Measurements from ENCODE around the gene VKORC1. TPM values are rescaled to one million over a fixed set of nuclear protein-coding genes. Genes with fewer than 3 reads are reported as not detected.

Gene VKORC1
- total RNA-seq, 1 donor from 2014 or later: 123 TPM

- no peak for TF ChIP-seq POLR2AphosphoS5 (IDR thresholded peaks at IDR 0.05; ENCODE audit: insufficient read depth in 1 of 2, low read depth in 1 of 2)
- TF ChIP-seq POLR2A (IDR thresholded peaks at IDR 0.05): no peak
- TF ChIP-seq CTCF (IDR thresholded peaks at IDR 0.05): no peak
- intact Hi-C loops (cut with DNase I): loop anchor here (10.0 kb wide), 1 partner anchor 94 kb away; the partner anchor contains the start of gene HSD3B7
- H3K4me3 ChIP-seq: no peak overlapping the region
- no peak for DNase-seq (ENCODE audit: extremely low spot score in 2 of 2)
- H3K9me3 ChIP-seq: no peaks in the 10 kb centered on the region
- no peak overlapping the region for H3K27ac ChIP-seq
- peaks cover 0 to 74% of the 10 kb centered on the region in 2 donors for H3K36me3 ChIP-seq
- H3K4me1 ChIP-seq: peaks cover 31% of the 10 kb centered on the region
- no peaks in the 10 kb centered on the region for H3K27me3 ChIP-seq
Observed at GRCh38 chr16:31078597-31079341, 15.8 kb downstream of the VKORC1 start.

GRCh38 chr16:31077592-31078396, 16.8 kb downstream of the VKORC1 start:
- no peaks in the 10 kb centered on the region for H3K9me3 ChIP-seq
- intact Hi-C loops (cut with DNase I): loop anchor here (10.0 kb wide), 1 partner anchor 93 kb away; the partner anchor contains the start of gene HSD3B7
- no peak overlapping the region for H3K27ac ChIP-seq
- H3K4me1 ChIP-seq: peaks cover 31% of the 10 kb centered on the region
- H3K4me3 ChIP-seq: no peak overlapping the region
- TF ChIP-seq POLR2A (IDR thresholded peaks at IDR 0.05) (no peak), POLR2AphosphoS5 (IDR thresholded peaks at IDR 0.05; ENCODE audit: insufficient read depth in 1 of 2, low read depth in 1 of 2) (no peak), CTCF (IDR thresholded peaks at IDR 0.05) (no peak)
- DNase-seq (ENCODE audit: extremely low spot score in 2 of 2): no peak
- H3K36me3 ChIP-seq: peaks cover 0 to 64% of the 10 kb centered on the region in 2 donors
- no peaks in the 10 kb centered on the region for H3K27me3 ChIP-seq

GRCh38 chr16:31077024-31077423, 17.6 kb downstream of the VKORC1 start:
- Histone ChIP-seq H3K27me3 (no peaks in the 10 kb centered on the region), H3K4me1 (peaks cover 33% of the 10 kb centered on the region), H3K36me3 (peaks cover 0 to 56% of the 10 kb centered on the region in 2 donors), H3K27ac (no peak overlapping the region), H3K4me3 (no peak overlapping the region), H3K9me3 (no peaks in the 10 kb centered on the region)
- intact Hi-C loops (cut with DNase I): loop anchor here (10.0 kb wide), 1 partner anchor 92 kb away; the partner anchor contains the start of gene HSD3B7
- no peak for DNase-seq (ENCODE audit: extremely low spot score in 2 of 2)
- TF ChIP-seq POLR2A (IDR thresholded peaks at IDR 0.05) (no peak), POLR2AphosphoS5 (IDR thresholded peaks at IDR 0.05; ENCODE audit: insufficient read depth in 1 of 2, low read depth in 1 of 2) (no peak), CTCF (IDR thresholded peaks at IDR 0.05) (no peak)

GRCh38 chr16:31076319-31076718, 18.3 kb downstream of the VKORC1 start:
- Histone ChIP-seq H3K4me3 (no peak overlapping the region), H3K27me3 (no peaks in the 10 kb centered on the region), H3K27ac (no peak overlapping the region), H3K4me1 (peaks cover 31% of the 10 kb centered on the region), H3K9me3 (no peaks in the 10 kb centered on the region), H3K36me3 (peaks cover 0 to 51% of the 10 kb centered on the region in 2 donors)
- intact Hi-C loops (cut with DNase I): loop anchor here (10.0 kb wide), 1 partner anchor 92 kb away; the partner anchor contains the start of gene HSD3B7
- no peak for TF ChIP-seq CTCF (IDR thresholded peaks at IDR 0.05)
- no peak for TF ChIP-seq POLR2AphosphoS5 (IDR thresholded peaks at IDR 0.05; ENCODE audit: insufficient read depth in 1 of 2, low read depth in 1 of 2)
- no peak for TF ChIP-seq POLR2A (IDR thresholded peaks at IDR 0.05)
- DNase-seq (ENCODE audit: extremely low spot score in 2 of 2): no peak
